Right lobe of liver (tissue), 6 donors: ENCODE data around the gene BLMH. TPM values are rescaled to one million over a fixed set of nuclear protein-coding genes. Genes with fewer than 3 reads are reported as not detected.

Experiments used
- ATAC-seq, 4 donors: fragments of 200-7000 bp; cut with Tn5 transposase; one replicate each; pipeline ENCODE4 v1.9.1; 2020; ENCODE audit warnings: mild to moderate bottlenecking in 4 of 4, moderate library complexity in 4 of 4
- DNase-seq, 3 donors: peaks; one replicate each; pipeline ENCODE4 v3.0.0-alpha.2; 2020
- H3K27ac ChIP-seq, 3 donors: fragments of 200-600 bp; one replicate each; pipeline ENCODE4 v1.8.0; 2022
- H3K27me3 ChIP-seq, 2 donors: fragments of 200-600 bp; one replicate each; pipeline ENCODE4 v1.8.0; 2022
- H3K36me3 ChIP-seq, 4 donors: fragments of 200-600 bp; sonication (generic) in 1 of 4; one replicate each; pipeline versions ENCODE4 v1.5.1 to v1.8.0; 2017 to 2022; ENCODE audit warnings: control low read depth in 1 of 4
- H3K4me1 ChIP-seq, 4 donors: fragments of 200-600 bp; sonication (generic) in 1 of 4; one replicate each; pipeline versions ENCODE4 v1.5.1 to v1.8.0; 2017 to 2022; ENCODE audit warnings: control low read depth in 1 of 4
- H3K4me3 ChIP-seq, 3 donors: fragments of 200-600 bp; one replicate each; pipeline ENCODE4 v1.8.0; 2022
- H3K9me3 ChIP-seq, 4 donors: fragments of 200-600 bp; sonication (generic) in 1 of 4; one replicate each; pipeline versions ENCODE4 v1.5.1 to v1.8.0; 2017 to 2022; ENCODE audit warnings: control low read depth in 1 of 4
- CTCF ChIP-seq, 4 donors: fragments of 200-600 bp in 3 of 4; fragments of 450-650 bp in 1 of 4; IDR thresholded peaks; one replicate each; pipeline versions ENCODE4 v1.5.1 to v1.8.0; 2016 to 2022; ENCODE audit warnings: antibody characterized with exemption in 4 of 4, mild to moderate bottlenecking in 2 of 4
- POLR2A ChIP-seq: fragments of 450-650 bp; IDR thresholded peaks from one replicate; pipeline ENCODE4 v1.6.1; 2017; ENCODE audit warnings: antibody characterized with exemption, mild to moderate bottlenecking
- WGBS: methylation state at CpG from one replicate; pipeline ENCODE4 v1.1.6; 2018; ENCODE audit warnings: low coverage, low lambda C conversion rate; ENCODE audit not compliant: insufficient coverage; ENCODE audit errors: missing lambda C conversion rate; 5-methylcytosine and 5-hydroxymethylcytosine counted together
- intact Hi-C, 2 donors: fragments of 100-400 bp; cut with DNase I; formaldehyde crosslinking; loops; one replicate each; pipeline versions ENCODE4 v1.11.2 to v1.14.1; 2022
- total RNA-seq, 6 experiments: library from RNA; depleted of rRNA in 2 of 6; stranded (reverse); fragments of >200 nt in 2 of 6; fragmentation: NEBNext Ultra II Directional in 3 of 6; extraction: Animal tissue kit (Norgen Biotek cat#: 25700) in 3 of 6; gene quantifications; one replicate each; pipeline versions ENCODE4 v1.1.0 to v1.2.4, GENCODE V29; 2016 to 2023
- donor health status: DM: no; HTN: yes; CAD: no.
- donor health status: DM: no; HTN: no; CAD: no.
- donor health status: DM: no; HTN: no; CAD: no.
- donor health status: DM: no; HTN: yes; CAD: no.
- donor health status: DM: no; HTN: yes; CAD: no.

Gene BLMH
- total RNA-seq, 6 experiments from 2014 or later = 7.0 to 9.2 (median 7.3) TPM

DNA sequence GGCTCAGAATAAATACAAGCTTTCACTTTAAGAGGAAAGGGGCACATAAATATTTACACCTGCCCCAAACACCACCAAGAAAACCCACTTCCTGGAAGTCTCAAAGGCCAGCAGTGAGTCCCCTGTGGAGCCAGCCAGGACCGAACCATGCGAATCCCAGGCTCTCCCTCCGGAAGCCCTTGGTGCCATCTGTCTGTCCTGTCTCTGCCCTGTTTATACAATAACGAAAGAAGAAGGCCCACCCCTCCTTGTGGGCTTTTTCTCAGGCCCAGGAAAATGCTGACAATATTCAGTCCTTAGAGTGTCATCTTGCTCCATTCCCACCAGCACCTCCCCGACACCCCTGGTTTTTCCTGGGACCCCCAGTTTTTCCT lies 52.7 kb downstream of the BLMH start:
- intact Hi-C loops = no loop called here
- Histone ChIP-seq H3K27me3 (no peaks in the 10 kb centered on the region), H3K27ac (no peak overlapping the region), H3K4me3 (no peak overlapping the region), H3K9me3 (no peaks in the 10 kb centered on the region), H3K4me1 (peaks cover 0 to 22% (median under 1%) of the 10 kb centered on the region in 4 donors), H3K36me3 (no peaks in the 10 kb centered on the region)
- 85% methylated on average over 5 of the region's 5 CpGs for WGBS
- DNase-seq (no peak), ATAC-seq (no peak)
- TF ChIP-seq POLR2A = no peak
- TF ChIP-seq CTCF (IDR thresholded peaks at IDR 0.05) = no peak

DNA sequence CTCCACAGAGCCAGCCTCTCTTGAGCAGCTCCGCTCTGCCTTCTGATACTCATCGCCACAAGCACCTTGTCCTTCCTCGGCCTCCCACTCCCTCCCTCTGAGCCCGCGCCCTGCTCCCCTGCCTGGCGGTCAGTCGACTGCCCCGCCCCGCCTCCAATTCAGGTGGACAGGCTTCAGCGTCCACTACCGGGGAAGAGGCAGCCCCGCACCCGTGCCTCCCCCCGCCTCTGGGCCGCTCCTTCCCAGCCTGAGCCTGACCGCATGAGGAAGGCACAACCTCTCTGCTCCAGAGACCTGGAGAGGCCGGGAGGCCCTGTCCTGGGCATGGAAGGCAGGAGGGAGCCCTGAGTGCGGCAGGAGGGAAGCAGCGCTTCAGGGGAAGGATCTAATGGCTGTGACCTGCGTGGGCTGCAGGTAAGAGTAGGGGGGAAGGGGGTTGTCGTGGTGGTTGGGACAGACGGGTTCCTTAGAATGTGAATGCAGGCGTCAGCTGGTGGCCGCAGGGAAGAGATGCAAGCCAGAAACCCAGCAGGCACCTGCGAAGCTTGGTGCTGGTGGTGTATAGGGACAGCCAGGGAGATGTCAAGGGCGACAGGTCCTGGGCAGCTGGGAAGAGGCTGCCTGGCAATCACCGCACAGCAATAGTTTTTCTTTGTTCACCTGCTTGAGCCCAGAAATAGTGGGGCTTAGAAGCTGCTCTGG lies 53.2 kb downstream of the BLMH start:
- Histone ChIP-seq H3K27ac (no peak overlapping the region), H3K27me3 (no peaks in the 10 kb centered on the region), H3K36me3 (no peaks in the 10 kb centered on the region), H3K9me3 (no peaks in the 10 kb centered on the region), H3K4me3 (no peak overlapping the region), H3K4me1 (peaks cover 0 to 20% (median under 1%) of the 10 kb centered on the region in 4 donors)
- WGBS = 72% methylated on average over 11 of the region's 27 CpGs
- TF ChIP-seq POLR2A (no peak), CTCF (IDR thresholded peaks at IDR 0.05) (no peak)
- DNase-seq (no peak), ATAC-seq (no peak)
- intact Hi-C loops = no loop called here

DNA sequence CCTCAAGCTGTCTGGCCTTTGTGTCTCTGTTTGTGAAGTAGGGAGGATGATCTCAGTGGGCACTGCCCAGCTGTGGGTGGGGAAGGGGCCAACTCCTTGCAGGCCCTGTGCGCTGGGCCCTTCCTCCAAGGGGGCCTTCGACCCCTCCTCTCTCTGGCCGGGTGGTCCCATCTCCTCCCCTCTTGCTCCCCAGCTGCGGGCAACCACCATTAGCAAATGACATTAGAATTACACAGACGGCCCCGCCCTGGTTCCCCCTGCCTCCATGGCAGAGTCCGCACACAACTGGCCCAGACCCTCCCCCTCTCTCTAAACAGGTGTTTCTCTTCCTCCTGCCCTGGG lies 53.8 kb downstream of the BLMH start:
- no peaks in the 10 kb centered on the region for H3K9me3 ChIP-seq
- no CpG with 5 or more reads among the region's 7 CpGs for WGBS
- TF ChIP-seq CTCF (IDR thresholded peaks at IDR 0.05) = no peak
- TF ChIP-seq POLR2A = no peak
- H3K36me3 ChIP-seq = no peaks in the 10 kb centered on the region
- intact Hi-C loops = no loop called here
- DNase-seq (no peak), ATAC-seq (no peak)
- no peak overlapping the region for H3K4me3 ChIP-seq
- no peaks in the 10 kb centered on the region for H3K27me3 ChIP-seq
- H3K27ac ChIP-seq = no peak overlapping the region
- peaks cover 0 to 15% (median 0%) of the 10 kb centered on the region in 4 donors for H3K4me1 ChIP-seq

DNA sequence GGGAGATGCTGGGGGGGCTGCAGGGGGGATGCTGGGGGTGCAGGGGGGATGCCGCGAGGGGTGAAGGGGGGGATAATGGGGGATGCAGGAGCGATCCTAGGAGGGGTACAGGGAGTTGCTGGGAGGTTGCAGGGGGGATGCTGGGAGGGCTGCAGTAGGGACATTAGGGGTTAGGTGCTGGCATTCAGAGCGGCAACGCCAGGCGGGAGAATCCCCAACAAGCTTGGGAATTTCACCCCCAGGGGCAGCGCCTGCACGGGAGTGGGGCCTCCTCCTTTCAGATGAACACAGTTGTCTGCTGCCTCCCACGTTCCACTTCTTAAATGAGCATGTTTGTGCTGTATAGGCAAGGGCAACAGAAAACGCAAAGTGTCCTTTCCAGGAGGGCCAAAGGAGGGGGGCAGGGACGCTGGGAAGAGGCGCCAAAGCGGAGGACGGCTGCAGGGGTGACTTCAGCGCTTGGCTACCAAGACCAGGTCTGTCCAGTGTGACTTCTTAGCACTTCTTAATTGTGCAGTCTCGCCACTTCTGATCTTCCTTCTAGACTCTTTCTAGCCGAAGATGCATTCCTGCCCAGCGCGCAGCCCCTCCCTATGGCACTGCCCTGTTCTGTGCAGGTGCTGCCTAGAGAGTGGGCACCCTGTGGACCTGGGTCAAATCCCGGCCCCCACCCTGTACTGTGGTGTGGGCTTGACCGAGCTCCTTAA lies 54.3 kb downstream of the BLMH start:
- TF ChIP-seq POLR2A (no peak), CTCF (IDR thresholded peaks at IDR 0.05) (no peak)
- no peaks in the 10 kb centered on the region for H3K36me3 ChIP-seq
- H3K27ac ChIP-seq = no peak overlapping the region
- no peaks in the 10 kb centered on the region for H3K9me3 ChIP-seq
- DNase-seq (no peak), ATAC-seq (no peak)
- intact Hi-C loops = no loop called here
- 36% methylated on average over 6 of the region's 21 CpGs for WGBS
- no peaks in the 10 kb centered on the region for H3K27me3 ChIP-seq
- H3K4me3 ChIP-seq = no peak overlapping the region
- peaks cover 0 to 12% (median 0%) of the 10 kb centered on the region in 4 donors for H3K4me1 ChIP-seq
